Stimulated activated CD4-positive, alpha-beta T cell treated with anti-CD3 and anti-CD28 coated beads, Interleukin-2, amount 100 ng/mL, for 48 hours (primary cell): ENCODE measurements around the gene DUSP16.
"Not testable (repeated sequence)": the region's sequence is repeated elsewhere in the genome, so short reads cannot be mapped to it uniquely, and the experiment has no call there.

Source experiments
- DNase-seq, 2 donors: peaks; one replicate each; pipeline ENCODE4 v3.0.0-alpha.2; 2020

Gene DUSP16

DNA sequence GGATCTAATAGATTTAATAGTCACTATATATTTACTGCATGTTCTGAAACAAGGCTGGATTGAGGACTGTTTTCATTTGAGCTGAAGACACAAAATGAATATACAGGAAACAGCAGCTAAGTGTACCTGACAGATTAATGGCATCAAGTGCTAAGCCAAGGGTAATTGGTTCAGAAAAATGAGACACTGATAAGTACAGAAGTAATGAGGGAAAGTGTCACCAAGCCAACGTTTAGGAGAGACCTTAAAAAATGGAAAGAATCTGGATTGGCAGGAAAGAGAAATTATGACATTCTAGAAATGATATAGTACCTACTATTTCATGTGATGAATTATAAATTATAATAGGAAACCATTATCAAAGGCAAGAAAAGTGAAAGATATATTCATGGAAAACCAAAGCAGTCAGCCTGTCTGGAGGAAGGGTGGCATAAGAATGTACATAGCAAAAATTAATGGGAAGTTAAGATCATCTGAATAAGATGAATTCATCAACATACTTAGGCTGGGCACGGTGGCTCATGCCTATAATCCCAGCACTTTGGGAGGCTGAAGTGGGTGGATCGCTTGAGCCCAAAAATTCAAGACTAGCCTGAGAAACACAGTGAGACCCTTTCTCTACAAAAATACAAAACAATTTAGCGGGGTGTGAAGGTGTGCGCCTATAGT lies 21.0 kb upstream of the DUSP16 start:
- DNase-seq, result no peak

DNA sequence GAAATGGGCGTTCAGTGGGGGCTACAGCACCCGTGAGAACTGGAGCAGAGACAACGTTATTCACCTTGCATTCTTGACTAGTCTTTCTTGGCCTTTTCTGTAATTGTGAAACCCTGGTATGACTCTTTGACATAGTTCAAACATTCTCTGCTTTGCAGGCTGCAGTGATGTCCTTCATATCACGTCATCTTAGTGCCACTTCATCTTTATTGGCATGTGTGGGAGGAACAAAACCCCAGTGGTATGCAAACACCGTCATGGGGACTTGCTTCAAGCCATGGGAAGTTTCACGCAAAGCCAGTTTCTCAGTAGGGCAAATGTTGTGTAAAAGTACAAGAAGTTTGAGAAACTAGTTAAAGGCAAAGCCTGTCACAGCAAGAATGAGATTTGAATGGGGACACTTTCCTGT lies 20.2 kb upstream of the DUSP16 start:
- peak; percentile 40 to 46 for DNase-seq

DNA sequence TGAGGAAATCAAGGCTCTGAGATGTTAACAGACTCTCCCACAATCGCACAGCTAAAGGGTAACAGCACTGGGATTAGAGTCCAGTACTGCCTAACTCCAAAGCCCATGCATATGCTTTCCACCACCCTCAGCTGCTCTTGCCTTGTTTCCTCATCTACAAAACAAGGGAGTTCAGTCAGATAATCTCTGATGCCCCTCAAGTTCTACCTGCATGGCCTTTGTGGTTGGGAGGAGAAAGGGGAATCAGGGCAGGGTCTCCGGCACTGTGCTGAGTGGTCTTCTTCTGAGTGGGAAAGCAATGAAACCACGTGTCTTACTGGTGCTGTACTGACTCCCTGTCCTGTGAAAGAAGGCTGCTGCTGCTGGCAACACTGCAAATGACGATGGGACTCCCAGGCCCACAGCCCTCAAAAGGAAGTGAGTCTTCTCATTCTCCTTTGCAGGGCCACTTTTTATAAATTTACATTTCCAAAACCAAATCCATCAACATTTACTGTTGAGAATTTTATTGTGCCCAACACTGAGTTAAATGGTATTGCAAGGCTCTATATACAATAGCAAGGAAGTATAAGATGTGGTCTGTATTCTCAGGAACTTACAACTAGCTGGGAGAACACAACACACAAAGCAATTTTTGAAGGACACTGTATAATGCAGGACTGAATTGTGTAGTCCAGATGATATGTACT lies 19.7 kb upstream of the DUSP16 start:
- DNase-seq, result no peak

DNA sequence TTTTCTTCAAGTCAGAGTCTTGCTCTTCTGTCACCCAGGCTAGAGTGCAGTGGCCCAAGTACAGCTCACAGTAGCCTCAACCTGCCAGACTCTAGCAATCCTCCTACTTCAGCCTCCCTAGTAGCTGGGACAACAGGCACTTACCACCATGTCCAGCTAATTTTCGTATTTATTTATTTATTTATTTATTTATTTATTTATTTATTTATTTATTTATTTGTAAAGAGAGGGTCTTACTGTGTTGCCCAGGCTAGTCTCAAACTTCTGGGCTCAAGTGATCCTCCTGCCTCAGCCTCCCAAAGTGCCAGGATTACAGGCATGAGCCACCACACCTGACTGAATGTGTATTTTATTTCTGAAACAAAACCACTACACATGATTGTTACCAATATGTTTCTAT lies 18.1 kb upstream of the DUSP16 start:
- DNase-seq, result not testable (repeated sequence)

DNA sequence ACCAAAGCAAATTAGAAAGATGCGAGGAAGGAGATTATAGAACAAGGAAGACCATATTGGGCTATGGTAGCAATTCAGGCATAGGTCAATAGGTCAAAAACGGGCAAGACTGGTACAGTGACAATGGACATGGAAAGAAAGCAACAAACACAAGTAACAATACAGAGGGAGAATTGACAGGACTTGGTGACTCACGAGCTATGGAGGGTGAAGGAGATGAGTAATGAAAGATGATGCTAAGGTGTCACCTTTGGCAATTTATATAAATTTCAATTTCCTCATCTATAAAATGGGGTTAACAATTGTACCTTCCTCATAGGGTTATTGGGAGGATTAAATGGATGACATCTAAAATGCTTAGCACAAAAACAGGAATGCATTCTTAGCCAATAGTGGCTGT lies 15.1 kb upstream of the DUSP16 start:
- no peak for DNase-seq

DNA sequence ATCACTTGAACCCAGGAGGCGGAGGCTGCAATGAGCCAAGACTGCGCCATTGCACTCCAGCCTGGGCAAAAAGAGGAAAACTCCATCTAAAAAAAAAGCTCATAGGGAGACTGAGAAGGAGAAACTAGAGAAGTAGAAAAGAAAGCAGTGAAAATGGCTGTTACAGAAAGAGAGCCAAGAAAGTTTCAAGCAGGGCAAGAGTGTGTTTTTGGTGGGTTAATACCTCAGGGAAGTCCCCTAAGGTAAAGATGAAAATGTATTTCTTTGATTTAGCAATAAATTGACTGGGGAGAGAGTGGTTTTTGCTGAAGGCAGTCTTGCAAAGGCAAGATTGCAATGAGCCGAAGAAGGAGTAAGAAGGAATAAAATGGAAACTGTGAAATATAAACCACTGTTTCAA lies 10.0 kb upstream of the DUSP16 start:
- DNase-seq, result no peak

DNA sequence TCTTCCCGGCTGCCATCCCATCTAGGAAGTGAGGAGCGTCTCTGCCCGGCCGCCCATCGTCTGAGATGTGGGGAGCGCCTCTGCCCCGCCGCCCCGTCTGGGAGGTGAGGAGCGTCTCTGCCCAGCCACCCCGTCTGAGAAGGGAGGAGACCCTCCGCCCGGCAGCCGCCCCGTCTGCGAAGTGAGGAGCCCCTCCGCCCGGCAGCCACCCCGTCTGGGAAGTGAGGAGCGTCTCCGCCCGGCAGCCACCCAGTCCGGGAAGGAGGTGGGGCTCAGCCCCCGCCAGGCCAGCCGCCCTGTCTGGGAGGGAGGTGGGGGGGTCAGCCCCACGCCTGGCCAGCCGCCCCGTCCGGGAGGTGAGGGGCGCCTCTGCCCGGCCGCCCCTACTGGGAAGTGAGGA lies 3.3 kb upstream of the DUSP16 start:
- DNase-seq, result not testable (repeated sequence)

DNA sequence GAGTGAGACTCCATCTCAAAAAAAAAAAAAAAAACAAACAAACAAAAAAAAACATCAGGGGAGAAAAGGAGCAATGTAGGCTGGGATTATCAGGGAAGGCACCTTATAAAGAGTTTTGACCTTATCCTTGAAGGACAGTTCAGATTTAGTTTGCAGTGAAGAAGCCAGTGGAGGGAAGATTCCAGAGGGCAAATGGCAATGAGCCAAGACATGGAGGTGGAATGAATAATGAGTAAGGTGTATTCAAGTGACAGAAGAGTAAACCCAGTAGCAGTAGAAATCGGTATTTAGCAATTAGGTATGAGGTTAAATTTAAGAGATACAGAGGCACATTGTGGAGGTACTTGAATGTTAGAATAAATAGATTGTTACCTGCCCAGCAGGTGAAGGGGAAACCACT lies 2.2 kb upstream of the DUSP16 start:
- no peak for DNase-seq

DNA sequence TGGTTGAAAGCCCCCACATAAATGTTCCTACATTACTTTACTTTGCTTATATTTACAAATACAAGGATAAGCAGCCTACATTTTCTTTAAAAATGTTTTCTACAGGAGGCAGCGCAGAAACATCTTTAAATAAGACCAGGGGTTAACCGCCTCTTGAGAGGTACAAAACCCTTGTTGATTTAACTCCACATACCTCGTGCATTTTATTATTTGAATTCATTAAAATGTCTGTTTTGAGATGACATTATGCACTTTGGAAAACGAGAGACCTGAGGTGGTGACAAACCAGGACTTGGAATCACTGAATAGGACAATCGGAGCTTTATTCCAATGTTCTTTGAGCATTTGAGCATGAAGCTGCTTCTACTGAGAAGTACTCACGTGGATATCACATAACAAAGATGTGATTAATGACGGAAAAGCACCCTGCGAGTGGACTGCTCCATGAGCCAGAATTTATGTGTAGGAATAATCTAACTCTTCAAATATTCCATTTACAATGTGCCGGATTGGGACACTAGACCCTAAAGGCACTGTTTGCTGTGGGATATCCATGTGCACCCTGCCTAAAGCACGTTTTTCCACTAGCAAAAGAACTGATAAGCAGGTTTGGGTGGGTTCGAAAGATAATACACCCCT lies 746 bp upstream of the DUSP16 start:
- no peak for DNase-seq

DNA sequence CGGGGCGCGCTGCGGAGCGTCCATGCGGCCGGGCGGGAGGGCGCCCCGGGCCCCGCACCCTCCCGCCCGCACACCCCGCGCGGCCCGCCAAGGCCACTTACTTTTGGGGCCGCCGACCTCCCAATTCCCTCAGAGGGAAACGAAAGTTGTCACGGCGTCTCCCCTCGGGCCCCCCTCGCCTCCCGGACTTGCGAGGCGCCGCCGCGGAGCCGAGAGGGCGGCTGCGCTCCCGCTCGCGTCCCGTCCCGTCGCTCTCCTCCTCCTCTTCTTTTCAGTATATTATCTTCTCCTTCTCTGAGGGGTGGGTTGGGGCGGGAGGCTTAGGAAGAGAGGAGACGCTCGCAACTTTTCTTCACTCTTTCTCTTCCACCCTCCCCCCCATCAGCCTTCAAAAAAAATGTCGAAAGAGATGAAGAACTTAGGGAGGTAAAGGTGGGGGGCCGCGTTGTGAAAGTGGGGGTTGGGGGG lies 613 bp downstream of the DUSP16 start:
- no peak for DNase-seq

DNA sequence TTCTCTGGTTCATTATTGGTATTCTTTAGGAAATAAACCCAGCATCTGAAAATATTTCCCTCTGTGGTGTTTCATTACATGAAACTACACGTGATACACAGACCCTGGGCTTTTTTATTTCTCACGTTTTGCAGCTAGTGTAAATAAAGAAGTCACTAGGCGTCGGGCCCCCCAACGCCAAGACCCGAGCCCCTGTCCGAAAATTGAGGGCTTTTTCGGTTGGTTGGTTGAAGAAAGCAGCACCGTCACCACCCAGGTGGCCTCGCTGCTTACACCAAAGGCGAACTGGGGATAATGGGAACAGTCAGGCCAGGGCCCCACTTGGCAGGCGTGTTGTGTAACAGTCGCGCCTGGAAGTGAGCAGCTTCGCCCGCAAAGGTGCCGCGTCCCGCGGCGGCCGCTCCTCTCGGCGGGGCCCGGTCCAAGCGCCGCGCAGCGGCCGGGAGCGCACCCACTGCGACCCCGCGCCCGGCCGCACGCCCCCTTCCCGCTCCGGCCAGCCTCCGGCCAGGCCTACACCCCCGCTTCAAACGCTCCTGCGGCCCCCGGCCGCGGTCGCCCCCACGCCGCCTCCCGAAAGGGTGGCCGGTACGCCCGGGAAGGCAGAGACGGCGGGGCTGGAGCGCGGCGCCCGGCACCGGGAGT lies 1.2 kb downstream of the DUSP16 start:
- peak; percentile 32 to 42 for DNase-seq

DNA sequence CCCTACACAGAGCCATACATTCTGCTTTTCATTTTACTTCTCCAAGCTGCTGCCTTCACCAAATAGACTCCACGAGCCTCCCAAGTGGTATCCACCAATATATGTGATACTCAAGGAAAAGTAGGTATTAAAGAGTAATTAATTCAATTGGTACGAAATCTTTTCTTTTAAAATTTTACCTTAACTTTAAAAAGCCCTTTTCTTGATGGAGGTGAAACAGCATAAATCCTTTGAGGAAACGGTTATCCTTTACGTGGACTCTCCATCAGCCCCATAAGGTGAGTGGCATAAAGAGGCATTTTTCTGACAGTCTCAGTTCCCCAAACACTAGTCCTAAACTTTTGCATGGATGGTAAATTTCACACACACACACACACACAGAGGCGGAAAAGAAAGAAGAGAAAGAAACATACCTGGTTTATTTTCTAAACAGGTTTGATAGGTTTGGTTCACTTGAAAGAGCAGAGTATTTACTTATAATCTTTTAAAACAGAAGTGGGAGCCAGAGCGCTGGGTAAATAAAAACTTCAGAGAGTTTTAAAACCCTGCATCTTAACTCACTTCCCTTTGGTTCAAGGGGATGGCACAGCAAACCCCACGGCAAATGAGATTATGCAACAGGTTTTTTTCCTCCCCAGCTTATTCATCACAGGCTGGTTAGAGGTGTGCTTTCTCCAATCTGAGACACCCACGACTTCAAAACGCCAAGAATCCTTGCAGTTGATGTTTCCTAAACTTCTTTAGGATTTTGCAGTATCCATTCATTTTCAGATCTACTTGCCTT lies 1.9 kb downstream of the DUSP16 start:
- peak; percentile 23 to 37 for DNase-seq

DNA sequence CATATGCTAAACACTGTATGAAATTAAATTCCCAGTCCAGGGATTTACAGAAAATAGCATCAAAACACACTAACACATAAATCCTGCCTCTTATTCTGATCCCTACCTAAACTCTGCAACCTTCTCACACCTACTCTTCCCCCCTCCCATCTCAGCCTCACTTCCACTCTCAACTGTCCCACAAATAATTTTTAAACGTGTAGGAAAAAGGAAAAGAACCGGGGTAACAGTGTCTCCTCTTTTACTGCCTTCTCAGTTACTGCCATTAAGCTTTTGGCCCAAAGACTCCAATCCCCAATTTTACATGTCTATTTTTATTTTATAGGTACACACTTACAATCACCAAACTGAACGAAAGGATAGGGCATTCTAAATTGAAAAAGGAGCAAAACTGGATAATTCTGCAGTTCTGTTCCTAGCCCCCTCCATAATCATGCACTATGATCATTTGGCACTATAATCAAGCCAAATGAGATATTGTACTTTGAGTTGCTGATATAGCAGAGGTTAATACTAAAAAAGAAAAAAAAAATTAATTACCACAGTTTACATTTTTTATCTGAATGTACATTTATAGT lies 2.9 kb downstream of the DUSP16 start:
- no peak for DNase-seq

DNA sequence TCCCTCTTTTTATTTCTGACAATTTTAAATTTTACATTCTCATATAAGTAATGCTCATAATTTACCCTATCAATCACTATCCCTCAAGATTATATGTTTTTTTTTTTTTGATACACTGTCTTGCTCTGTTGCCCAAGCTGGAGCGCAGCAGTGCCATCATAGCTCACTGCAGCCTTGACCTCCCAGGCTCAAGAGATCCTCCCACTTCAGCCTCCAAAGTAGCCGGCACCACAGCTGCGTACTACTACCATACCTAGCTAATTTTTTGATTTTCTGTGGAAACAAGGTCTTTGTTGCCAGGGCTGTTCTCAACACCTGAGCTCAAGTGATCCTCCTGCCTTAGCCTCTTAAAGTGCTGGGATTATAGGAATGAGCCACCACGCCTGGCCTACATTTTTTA lies 4.4 kb downstream of the DUSP16 start:
- no peak for DNase-seq

DNA sequence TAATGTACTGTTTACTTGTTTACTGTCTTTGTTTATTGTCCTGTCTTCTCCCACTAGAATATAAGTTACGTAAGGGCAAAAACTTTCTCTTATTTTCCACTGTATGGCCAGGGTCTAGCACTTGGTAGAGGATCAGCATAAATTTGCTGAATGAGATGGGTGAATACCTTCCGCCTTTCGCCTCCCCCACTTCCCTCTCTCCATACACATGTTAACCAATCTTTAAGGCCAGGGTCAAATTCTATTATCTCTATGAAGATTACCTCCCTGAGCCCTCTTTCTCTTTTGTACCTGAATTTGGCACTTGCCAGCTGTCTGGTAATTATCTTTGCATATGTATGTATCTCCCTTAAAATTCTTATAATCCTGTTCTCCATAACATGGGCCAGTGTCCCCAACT lies 4.9 kb downstream of the DUSP16 start:
- DNase-seq, result no peak

DNA sequence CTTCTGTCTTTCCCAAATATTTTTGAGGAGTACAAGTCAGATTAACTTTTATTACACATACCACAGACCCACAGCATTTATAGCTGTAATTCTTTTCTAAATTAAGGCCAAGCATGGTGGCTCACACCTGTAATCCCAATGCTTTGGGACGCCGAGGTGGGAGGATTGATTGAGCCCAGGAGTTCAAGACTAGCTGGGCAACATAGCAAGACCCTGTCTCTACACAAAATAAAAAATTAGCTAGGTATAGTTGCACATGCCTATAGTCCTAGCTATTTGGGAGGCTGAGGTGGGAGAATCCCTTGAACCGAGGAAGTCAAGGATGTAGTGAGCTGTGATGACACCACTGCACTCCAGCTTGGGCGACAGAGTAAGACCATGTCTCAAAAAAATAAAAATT lies 7.0 kb downstream of the DUSP16 start:
- no peak for DNase-seq

DNA sequence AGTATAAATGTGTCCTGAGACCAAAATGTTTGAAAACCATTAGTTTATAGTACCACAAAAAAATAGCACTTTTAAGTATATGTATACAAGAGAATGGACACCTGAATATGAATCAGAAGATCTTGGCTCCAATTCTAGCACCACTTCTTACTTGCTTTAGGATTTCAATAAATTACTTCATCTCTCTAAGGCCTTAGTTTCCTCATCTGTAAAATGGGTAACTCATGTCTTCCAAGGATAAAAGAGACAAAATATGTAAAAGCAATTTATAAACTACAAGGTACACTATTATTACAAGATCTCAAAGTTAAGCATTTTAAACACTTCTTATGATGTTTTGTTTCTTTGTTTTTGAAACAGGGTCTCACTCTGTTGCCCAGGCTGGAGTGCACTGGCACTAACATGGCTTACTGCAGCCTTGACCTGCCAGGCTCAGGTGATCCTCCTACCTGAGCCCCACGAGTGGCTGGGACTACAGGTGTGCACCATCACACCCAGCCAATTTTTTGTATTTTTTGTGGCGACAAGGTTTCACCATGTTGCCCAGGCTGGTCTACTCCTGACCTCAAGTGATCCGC lies 9.4 kb downstream of the DUSP16 start:
- DNase-seq, result no peak

DNA sequence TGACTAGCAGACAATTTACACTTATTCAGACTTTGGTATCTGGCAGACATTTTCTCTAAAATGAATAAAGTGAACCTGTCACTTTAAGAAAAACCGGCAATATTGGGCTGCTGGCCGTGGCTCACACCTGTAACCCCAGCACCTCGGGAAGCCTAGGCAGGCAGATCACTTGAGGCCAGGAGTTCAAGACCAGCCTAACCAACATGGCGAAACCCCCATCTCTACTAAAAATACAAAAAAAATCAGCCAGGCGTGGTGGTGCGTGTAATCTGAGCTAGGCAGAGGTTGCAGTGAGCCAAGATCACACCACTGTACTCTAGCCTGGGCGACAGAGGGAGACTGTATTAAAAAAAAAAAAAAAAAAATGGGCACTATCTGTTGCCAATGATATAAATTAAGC lies 11.5 kb downstream of the DUSP16 start:
- no peak for DNase-seq

DNA sequence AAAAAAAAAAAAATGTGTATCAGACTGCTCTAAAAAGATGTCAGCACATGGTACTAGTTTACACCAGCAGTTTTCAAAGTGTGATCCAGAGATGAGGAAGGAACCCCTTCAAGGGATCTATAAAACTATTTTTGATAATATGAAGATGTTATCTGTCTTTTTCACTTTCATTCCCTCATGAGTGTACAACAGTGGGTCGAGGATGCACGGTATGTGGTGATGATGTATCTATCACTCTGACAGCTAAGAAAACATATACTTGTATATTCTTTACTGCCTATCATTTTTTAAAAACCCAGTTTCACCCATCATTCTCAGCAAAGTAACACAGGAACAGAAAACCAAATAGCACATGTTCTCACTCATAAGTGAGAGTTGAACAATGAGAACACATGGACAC lies 12.4 kb downstream of the DUSP16 start:
- no peak for DNase-seq

DNA sequence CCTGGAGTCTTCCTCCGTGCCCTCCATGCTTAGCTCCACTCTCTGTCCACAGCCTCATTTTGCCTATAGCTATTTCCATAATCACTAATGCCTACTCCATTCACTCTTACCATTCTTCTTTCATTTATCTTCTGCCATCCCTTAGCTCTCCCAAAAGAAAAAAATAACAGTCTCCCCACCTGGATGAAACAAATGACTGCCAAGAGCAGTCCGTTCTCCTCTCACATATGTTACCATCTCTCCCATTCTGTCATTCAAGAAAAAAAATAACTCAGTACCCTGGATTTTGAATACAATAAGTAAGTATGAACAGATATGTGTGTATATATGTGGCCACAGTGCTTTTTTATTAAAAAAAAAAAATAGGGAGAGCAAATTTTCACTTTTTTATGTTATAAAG lies 13.2 kb downstream of the DUSP16 start:
- no peak for DNase-seq

DNA sequence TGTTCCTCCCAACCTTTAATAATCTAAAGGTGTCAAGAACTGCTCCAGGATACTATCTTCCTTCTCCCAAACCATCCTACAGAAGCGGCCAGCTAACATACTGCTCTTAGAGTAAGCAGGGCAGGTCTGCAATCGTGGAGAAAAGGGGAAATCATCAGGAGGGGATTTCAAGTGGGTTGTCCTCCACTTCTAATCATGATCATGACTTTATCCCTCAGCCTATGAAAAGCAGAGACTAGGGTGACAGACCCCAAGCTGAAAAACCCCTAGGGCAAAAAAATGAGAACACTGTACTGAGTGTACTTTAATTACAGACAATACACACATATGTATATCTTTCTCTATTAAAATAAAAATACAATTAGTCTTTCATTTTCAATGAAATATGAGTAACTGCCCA lies 13.9 kb downstream of the DUSP16 start:
- no peak for DNase-seq

DNA sequence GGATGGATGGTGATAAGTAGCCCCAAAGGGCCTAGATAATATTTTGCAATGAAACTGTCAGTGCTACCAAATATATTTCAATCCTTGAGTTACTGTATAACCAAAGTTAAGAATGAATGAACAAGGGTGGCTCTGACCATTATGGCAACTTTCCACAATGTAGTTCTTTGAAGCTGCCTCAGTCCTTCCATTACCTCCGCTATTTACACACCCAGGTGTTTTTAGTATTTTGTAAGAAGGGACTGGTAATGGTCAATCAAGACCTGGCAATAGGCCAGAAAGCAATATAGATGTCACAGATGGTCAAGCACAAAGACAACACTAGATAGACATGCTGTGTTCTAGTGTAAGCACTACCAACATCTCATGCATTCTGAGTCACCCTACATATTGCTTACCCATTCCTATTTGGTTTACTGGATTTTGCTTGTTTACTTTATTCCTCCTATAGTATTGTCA lies 16.3 kb downstream of the DUSP16 start:
- no peak for DNase-seq
